ACC112 (cell line): ENCODE data around the gene TMPRSS6.

ENCODE experiments used
- H2AFZ ChIP-seq: fragments of 200-600 bp; sonication (generic); one replicate; pipeline ENCODE4 v1.6.0; 2017; ENCODE audit warnings: antibody characterized with exemption, low read length; ENCODE audit not compliant: unreplicated experiment
- H3K27ac ChIP-seq: fragments of 200-600 bp; sonication (generic); 2 replicates; pipeline ENCODE4 v1.5.1; 2014; ENCODE audit warnings: low read depth, mild to moderate bottlenecking, antibody characterized with exemption, low read length, moderate library complexity
- H3K27me3 ChIP-seq: fragments of 200-600 bp; sonication (generic); 2 replicates; pipeline ENCODE4 v1.6.1; 2014; ENCODE audit warnings: mild to moderate bottlenecking, antibody characterized with exemption, low read length, moderate library complexity, mixed read lengths; ENCODE audit not compliant: insufficient read depth
- H3K36me3 ChIP-seq: fragments of 200-600 bp; sonication (generic); 2 replicates; pipeline ENCODE4 v1.6.1; 2016; ENCODE audit warnings: mild to moderate bottlenecking, antibody characterized with exemption, low read length, moderate library complexity, mixed read lengths; ENCODE audit not compliant: insufficient read depth
- H3K4me1 ChIP-seq: fragments of 200-600 bp; sonication (generic); one replicate; pipeline ENCODE4 v1.6.1; 2016; ENCODE audit warnings: low read length, mixed read lengths; ENCODE audit not compliant: insufficient read depth, unreplicated experiment, control insufficient read depth
- H3K4me3 ChIP-seq: fragments of 200-600 bp; sonication (generic); 2 replicates; pipeline ENCODE4 v1.5.1; 2014; ENCODE audit warnings: mild to moderate bottlenecking, low read depth, low read length
- H3K79me2 ChIP-seq: fragments of 200-600 bp; sonication (generic); one replicate; pipeline ENCODE4 v1.6.0; 2016; ENCODE audit warnings: low read length; ENCODE audit not compliant: control insufficient read depth, unreplicated experiment, insufficient read depth

Gene TMPRSS6

DNA sequence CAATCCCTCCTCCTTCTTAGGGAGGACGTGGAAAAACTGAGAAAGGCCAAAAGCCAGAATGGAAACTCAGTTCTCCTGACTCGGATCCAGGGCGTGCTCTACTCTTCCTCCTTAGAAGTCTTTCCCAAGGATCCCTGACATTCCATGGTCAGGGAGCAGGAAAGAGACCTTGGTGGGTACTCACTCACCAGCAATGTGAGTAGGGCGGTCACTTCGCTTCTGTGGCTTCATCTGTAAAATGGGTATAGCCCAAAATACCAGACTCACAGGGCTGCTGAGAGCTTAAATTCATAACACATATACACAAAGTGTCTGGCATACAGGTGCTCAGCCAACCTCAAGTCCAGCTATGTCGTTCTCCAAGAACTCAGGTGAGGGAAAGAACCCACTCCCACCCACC is 58.6 kb downstream of the TMPRSS6 start:
- H3K36me3 ChIP-seq, result no peaks in the 10 kb centered on the region
- H3K79me2 ChIP-seq, result no peaks in the 10 kb centered on the region
- peaks cover 4% of the 10 kb centered on the region for H3K4me1 ChIP-seq
- H3K4me3 ChIP-seq, result no peak overlapping the region
- H3K27me3 ChIP-seq, result no peaks in the 10 kb centered on the region
- no peak overlapping the region for H3K27ac ChIP-seq
- no peak overlapping the region for H2AFZ ChIP-seq

DNA sequence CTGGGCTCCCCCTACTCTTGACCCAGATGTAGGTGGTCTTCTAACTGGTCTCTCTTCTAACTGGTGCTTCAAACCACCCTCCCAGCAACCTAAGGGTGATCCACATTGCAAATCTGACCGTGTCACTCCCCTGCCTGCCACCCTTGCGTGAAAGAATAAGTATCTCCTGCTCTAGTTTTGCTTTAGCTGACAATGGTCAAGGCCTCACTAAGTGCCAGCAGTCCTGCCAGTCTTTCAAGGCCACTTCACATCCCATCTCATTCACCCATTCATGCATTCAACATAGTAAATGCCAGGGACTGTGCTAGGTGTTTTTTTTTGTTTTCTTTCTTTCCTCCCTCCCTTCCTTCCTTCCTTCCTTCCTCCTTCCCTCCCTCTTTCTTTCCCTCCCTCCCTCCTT is 60.3 kb downstream of the TMPRSS6 start:
- Histone ChIP-seq H3K4me1 (peaks cover 9% of the 10 kb centered on the region), H3K27me3 (no peaks in the 10 kb centered on the region), H3K36me3 (no peaks in the 10 kb centered on the region), H3K27ac (no peak overlapping the region), H3K79me2 (no peaks in the 10 kb centered on the region), H2AFZ (no peak overlapping the region), H3K4me3 (no peak overlapping the region)

DNA sequence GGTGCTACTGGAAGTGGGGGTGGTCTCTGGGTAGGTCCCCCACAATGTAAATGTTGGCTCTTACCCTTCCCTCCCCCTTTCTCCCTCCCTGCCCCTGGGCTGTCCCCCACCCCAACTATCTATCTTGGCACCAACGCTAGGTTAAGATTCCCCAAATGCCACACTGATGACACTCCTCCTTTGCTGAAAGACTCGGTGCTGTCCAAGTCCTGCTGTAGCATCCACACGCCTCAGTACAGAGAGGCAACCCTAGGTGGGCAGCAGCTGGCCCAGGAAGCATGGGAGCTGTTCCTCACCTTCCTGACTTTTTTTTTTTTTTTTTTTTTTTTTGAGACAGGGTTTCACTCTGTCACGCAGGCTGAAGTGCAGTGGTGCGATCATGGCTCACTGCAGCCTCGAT is 61.4 kb downstream of the TMPRSS6 start:
- Histone ChIP-seq H3K27ac (no peak overlapping the region), H3K36me3 (no peaks in the 10 kb centered on the region), H3K4me1 (peaks cover 9% of the 10 kb centered on the region), H3K79me2 (no peaks in the 10 kb centered on the region), H3K27me3 (no peaks in the 10 kb centered on the region), H3K4me3 (no peak overlapping the region), H2AFZ (no peak overlapping the region)

DNA sequence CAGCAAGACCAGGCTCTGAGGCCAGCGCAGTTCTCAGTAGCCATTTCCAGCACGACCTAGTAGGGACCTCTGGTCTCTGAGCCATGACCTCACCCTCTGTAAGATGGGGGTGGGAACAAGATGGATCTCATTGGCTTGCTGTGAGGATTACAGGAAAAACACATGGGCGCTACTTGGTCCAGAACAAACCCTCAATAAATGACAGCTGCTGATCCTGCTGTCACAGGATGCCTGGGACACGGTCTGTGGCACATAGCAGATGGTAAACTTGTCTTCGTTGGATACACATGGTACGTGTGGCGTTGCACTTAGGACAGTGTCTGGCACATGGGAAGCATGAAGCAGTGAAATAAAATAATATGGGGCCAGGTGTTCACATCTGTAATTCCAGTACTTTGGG is 62.5 kb downstream of the TMPRSS6 start:
- peaks cover 5% of the 10 kb centered on the region for H3K4me1 ChIP-seq

DNA sequence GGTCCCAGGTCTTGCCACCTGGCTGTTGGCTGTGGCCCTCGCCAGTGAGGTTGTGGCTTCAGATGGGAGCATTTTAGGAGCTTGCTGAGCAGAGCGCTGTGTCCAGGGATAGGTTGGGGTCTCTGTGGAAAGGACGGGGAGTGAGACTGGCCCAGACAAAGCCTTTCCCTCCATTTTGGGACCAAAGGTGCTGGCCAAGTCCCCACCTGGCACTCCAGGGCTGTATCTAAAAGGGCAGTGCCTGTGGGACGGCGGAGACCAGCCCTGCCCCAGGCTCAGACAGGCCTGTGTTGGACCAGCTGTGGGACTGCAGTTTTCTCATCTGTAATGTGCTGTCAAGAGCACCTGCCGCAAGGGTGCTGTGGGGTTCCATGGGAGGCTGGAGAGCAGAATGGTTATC is 62.9 kb downstream of the TMPRSS6 start:
- Histone ChIP-seq H3K4me3 (no peak overlapping the region), H3K79me2 (no peaks in the 10 kb centered on the region), H2AFZ (no peak overlapping the region), H3K4me1 (peaks cover 5% of the 10 kb centered on the region), H3K27ac (no peak overlapping the region), H3K27me3 (no peaks in the 10 kb centered on the region), H3K36me3 (no peaks in the 10 kb centered on the region)

More for the DNA sequence above, 62.5 kb downstream of the TMPRSS6 start:
- Histone ChIP-seq H3K79me2 (no peaks in the 10 kb centered on the region), H3K4me3 (no peak overlapping the region), H3K36me3 (no peaks in the 10 kb centered on the region), H3K27me3 (no peaks in the 10 kb centered on the region), H2AFZ (no peak overlapping the region), H3K27ac (no peak overlapping the region)

DNA sequence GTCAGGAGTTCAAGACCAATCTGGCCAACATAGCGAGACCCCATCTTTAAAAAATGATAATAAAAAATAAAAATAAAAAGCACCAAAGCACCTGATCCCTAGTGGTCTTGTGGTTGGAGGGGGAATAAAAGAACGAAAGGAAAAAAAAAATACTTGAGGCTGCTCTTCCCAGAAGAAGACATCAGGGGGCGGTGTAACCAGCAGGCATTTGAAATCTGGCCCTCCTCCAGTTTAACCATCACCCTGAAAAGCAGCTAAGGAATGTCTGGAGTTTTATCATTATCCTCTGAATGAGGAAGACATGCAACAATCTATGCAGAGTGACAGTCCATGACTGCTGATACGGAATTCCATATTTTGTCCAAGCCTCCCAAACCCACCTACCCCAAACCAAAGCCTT is 63.6 kb downstream of the TMPRSS6 start:
- H3K79me2 ChIP-seq, result no peaks in the 10 kb centered on the region
- peaks cover 7% of the 10 kb centered on the region for H3K4me1 ChIP-seq
- H3K27ac ChIP-seq, result no peak overlapping the region
- no peak overlapping the region for H3K4me3 ChIP-seq
- no peaks in the 10 kb centered on the region for H3K36me3 ChIP-seq
- H3K27me3 ChIP-seq, result no peaks in the 10 kb centered on the region
- no peak overlapping the region for H2AFZ ChIP-seq

DNA sequence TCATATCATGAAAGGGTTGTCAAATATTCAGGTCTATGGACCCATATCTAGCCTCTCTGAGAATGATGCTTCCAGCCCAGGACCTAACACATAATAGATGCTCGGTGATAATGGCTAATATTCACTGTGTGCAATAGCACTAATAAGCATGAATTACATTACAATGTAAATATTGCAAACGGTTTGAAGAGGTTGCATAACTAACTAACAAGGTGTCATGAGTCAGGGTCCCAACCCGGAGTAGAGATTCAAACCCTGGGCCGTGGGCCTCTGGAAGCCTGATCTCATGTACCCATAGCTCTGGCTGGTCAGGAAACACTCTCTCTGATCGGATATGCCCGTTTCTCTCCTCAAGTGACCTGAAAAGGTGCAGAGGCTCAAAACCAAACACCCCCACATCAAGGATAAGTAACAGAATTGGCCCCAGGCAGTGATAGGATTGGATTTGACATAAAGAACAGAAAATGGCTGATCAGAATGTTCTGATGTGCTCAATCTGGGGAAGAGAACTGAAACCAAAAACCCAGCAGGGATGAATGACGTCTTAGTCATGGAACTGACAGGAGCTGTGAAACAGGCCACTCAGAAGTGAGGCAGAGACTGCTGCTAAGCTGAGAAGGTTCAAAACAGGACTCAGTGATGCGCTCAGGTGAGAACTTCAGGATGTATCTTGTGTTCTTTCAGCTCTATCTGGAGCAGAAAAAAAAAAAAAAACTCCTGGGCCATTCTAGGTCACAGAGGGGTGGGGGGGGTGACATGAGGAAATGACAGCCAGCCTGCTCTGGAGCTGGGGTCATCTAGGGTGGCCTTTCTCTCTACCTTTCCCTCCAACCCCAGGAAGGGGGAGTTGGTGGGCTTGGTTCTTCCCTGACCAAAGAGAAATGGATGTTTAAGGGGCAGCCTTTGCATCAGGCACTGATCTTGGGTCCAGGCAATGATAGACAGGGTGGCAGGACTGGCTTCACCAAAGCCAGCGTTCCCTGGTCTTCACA is 64.6 kb downstream of the TMPRSS6 start:
- H2AFZ ChIP-seq, result no peak overlapping the region
- no peak overlapping the region for H3K4me3 ChIP-seq
- no peaks in the 10 kb centered on the region for H3K36me3 ChIP-seq
- peaks cover 13% of the 10 kb centered on the region for H3K4me1 ChIP-seq
- H3K27ac ChIP-seq, result no peak overlapping the region
- H3K79me2 ChIP-seq, result no peaks in the 10 kb centered on the region
- no peaks in the 10 kb centered on the region for H3K27me3 ChIP-seq

DNA sequence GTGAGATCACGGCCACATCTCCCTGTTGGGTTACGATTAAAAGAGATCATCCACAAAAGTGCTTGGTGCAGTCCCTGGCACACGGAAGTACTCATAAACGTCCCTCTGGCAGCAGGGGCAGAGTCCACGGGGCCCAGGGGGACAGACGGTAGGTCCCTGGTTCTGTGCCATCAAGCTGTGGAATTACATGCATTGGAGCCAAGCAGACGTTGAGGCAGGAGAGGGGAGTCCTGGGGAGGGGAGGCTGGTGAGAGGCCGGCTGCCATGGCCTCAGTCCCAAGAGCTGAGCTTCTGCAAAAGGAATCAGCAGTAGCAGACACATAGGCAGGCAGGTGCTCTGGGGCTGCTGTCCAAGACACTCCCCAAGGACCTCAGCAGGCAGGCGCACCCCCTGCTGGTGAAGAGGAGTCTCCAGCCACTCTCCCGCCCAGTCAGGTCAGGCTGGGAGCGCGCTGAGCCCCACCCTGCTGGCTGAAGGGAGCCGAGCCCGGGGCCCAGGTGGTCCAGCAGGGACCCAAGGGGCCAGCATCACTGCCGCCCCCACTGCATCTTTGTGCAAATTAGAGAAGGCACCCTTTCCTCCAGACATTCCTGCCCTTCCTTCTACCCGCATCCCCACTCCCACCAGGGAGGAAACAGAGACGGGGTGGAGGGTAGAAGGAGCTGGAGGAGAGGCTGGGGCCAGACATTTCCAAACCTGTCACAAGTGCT is 65.5 kb downstream of the TMPRSS6 start:
- H2AFZ ChIP-seq, result no peak overlapping the region
- no peak overlapping the region for H3K27ac ChIP-seq
- H3K27me3 ChIP-seq, result no peaks in the 10 kb centered on the region
- peaks cover 13% of the 10 kb centered on the region for H3K4me1 ChIP-seq
- no peak overlapping the region for H3K4me3 ChIP-seq
- H3K79me2 ChIP-seq, result no peaks in the 10 kb centered on the region
- H3K36me3 ChIP-seq, result no peaks in the 10 kb centered on the region

DNA sequence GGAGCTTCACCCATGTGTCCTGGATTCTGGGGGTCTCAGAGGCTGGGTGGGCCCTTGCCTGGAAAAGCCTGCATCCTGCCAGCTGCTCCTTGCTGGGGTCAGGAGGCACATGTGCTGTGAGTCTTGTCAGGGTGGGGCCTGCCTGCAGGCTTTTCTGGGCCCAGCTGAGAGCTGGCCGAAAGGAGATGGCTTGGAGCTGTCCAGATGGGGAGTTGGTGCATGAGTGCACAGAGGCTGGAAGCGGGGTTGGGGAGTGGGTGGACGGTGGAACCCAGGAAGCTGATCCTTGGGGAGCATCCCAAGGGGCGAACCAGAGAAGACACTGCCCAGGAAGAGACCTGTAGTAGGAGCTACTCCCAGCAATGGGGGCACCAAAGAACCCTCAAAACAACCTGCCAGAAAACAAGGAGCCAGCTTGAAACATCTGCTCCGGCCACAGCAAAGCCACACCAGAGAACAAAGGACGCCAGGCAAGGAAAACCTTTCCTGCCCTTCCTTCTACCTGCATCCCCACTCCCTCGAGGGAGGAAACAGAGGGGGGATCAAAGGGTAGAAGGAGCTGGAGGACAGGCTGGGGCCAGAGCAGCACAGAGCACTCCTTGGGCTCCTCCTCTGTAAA is 66.2 kb downstream of the TMPRSS6 start:
- Histone ChIP-seq H3K36me3 (no peaks in the 10 kb centered on the region), H3K27me3 (no peaks in the 10 kb centered on the region), H3K4me3 (no peak overlapping the region), H3K4me1 (peaks cover 13% of the 10 kb centered on the region), H2AFZ (no peak overlapping the region), H3K79me2 (no peaks in the 10 kb centered on the region), H3K27ac (no peak overlapping the region)

DNA sequence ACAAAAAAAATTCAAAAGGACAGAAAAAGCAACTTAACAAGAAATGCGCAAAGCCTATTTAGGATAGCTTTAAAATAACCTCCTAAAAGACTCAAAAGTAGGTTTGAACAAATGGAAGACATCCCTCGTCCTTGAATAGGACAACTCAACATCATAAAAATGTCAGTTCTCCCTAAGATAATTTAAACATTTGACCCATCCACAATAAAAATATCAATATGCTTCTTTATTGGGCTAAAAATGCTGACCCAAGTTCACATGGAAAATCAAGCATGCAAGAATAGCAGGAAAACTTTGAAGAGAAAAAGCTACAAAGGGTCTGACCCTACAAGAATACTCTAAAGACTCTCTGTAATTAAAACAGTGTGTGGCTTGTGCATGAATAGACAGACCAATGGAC is 70.0 kb downstream of the TMPRSS6 start:
- Histone ChIP-seq H3K4me1 (peaks cover 8% of the 10 kb centered on the region), H3K36me3 (no peaks in the 10 kb centered on the region), H3K79me2 (no peaks in the 10 kb centered on the region), H3K4me3 (no peak overlapping the region), H2AFZ (no peak overlapping the region), H3K27me3 (no peaks in the 10 kb centered on the region), H3K27ac (no peak overlapping the region)
